RPMI8226 (cell line): ENCODE measurements around the gene IWS1.
"Not testable (repeated sequence)": the region's sequence is repeated elsewhere in the genome, so short reads cannot be mapped to it uniquely, and the experiment has no call there.

Experiments
- DNase-seq: peaks from one replicate; pipeline ENCODE4 v3.0.0-alpha.2; 2015

IWS1 gene

GRCh38 chr2:127527001-127527804 is 914 bp upstream of the IWS1 start:
- DNase-seq: peak; percentile 48

GRCh38 chr2:127525691-127526131 is 578 bp downstream of the IWS1 start:
- DNase-seq: peak; percentile 38

DNA sequence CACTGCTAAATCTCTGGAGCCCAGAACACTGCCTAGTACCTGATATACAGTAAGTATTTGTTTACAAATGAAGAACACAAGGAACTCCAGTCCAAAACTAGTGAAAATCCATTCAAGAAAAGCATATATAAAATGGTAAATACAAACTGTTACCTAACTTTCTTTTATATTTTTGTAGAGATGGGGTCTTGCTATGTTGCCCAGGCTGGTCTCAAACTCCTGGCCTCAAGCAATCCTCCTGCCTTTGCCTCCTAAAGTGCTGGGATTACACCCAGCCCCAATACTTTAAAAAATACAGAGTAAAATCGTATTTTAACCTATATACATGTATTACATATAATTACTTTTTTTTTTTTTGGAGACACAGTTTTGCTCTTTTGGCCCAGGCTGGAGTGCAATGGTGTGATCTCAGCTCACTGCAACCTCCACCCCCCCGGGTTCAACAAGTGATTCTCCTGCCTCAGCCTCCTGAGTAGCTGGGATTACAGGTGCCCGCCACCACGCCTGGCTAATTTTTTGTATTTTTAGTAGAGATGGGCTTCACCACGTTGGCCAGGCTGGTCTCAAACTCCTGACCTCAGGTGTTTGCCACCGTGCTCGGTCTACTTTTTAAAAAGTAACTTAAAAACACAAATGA is 2.0 kb downstream of the IWS1 start:
- not testable (repeated sequence) for DNase-seq

DNA sequence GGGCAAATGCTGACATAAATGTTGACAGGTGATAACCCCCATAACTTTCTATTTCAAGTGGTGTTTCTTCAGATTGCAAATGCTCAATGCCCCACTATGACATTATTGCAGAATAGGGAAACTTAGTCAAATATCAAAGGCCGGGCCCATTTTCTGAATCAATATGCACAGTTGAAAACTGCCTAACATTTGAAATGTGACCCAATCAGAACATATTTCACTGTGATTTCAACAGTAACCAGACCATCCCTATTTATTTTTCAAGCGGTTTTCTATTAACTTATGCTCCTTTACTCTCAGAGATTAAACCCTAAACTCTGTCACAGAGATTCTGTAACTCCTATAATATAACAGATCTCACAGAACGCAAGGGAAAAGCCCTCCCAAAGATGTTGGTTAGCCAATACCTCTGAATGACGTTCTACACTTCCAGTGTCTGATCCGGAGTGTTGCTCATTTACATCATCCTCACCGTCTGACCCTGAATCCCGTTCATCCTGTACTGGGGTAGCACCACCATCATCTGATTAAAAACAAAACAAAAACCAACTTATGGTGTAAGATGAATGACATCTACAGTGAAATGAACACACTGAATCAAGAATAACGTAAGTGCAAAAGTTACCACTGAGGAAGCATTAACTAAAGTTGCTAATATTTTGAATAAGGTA is 2.9 kb downstream of the IWS1 start:
- no peak for DNase-seq

GRCh38 chr2:127520424-127520823 is 5.9 kb downstream of the IWS1 start:
- no peak for DNase-seq

- DNase-seq: no peak
Observed at GRCh38 chr2:127517465-127517864, 8.8 kb downstream of the IWS1 start.

DNA sequence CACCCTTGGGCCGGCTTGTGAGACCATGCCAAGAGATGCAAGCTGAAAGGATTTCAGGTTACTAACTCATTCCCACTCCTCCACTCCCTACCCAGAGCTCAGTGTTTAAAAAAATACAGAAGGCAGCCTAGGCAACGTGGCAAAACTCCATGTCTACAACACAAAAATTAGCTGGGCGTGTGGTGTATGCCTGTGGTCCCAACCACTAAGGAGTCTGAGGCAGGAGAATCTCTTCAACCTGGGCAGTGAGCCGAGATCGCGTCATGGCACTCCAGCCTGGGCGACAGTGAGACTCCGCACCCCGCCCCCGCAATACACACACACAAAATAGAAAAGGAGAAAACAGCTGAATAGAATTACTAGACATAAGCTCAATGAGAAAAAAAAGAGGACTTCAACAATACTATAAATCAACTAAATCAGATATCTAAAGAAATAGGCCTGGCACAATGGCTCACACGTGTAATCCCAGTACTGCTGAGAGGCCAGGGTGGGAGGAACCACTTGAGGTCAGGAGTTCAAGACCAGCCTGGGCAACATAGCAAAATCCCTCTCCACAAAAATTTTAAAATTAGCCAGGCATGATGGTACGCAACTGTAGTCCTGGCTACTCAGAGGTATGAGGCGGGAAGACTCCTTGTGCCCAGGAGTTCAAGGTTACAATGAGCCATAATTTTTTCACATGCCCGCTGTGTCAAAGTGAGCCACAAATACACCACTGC is 10.1 kb downstream of the IWS1 start:
- DNase-seq: no peak

GRCh38 chr2:127515383-127515915 is 10.8 kb downstream of the IWS1 start:
- DNase-seq: no peak

GRCh38 chr2:127514485-127514884 is 11.8 kb downstream of the IWS1 start:
- no peak for DNase-seq

GRCh38 chr2:127514076-127514475 is 12.2 kb downstream of the IWS1 start:
- no peak for DNase-seq

DNA sequence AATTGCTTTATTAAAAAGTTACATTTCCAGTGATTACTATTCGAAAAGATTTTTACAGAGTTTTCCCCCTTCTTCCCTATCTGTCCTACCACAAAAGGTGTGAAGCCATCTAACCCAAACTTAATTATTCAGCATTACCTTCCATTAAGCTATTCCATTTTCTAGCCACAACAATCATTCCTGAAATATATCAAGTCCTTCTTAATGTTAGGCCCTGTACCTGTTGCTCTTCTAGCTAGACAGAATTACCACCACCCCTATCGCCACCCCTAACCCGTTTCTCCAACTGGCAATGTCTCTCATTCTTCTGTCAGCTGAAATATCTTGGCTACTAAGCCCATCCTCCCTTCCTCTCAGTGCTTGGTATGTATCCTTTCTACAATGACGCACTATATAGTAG is 13.9 kb downstream of the IWS1 start:
- no peak for DNase-seq

GRCh38 chr2:127511917-127512316 is 14.4 kb downstream of the IWS1 start:
- no peak for DNase-seq

DNA sequence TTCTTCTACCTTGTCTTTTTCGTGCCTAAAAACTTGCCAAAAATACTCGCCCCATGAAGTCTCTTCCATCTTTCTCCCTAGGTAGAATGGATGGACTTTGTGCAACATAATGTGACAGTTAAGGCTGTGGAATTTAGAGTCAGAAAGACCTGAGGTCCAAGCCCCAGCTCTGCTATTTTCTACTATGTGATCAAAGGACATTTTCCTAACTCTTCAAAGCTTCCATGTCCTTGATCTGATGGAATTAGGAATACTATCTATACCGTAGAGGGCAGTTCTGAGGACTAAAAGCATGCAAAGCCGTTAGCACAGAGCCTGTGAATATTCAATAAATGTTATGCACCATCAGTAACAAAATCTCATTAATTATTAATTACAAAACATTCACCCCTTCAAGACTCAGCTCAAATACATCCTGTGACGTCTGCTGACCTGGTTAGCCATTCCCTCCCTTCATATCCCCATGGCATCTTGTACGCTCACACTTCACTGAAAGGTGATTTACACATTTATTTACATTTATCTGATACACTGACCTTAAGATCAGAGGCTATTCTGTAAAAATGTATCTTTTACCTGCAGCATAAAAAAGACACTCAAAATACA is 15.1 kb downstream of the IWS1 start:
- no peak for DNase-seq

DNA sequence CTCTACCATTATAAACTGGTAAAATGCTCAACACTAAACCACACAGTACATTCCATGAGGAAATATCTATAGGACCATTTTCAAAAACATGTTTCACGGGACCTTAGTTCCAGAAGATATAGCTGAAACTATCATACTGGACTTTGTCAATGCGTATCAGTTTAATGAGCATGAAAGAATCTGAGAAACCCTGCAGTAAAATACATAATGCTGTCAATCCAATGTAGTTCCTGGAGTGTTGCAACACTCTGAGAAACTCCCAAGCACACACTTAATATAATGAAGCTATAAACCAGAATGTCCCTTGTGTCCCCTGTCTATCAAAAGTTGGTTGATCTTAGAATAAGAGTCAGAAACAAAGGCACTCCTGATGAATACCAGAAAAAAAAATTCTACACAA is 16.2 kb downstream of the IWS1 start:
- DNase-seq: no peak

DNA sequence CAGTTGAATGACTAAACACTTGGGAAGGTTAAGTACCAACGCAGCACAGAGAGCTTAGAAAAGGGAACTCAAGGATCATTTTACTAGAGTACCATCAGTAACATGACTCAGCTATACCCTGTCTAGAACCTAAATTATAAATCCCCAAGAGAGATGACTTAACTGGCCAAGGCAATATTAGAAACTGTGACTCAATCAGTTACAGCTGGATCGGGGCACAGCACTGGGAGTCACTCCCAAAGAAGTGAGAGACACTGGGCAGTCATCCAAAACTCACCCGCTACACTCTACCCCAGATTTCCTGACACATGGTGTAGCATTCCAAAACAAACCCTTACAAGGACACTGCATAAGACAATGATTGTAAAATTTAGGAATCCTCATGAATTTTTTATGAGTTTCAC is 17.7 kb downstream of the IWS1 start:
- DNase-seq: no peak

GRCh38 chr2:127508023-127508630 is 18.2 kb downstream of the IWS1 start:
- no peak for DNase-seq

DNA sequence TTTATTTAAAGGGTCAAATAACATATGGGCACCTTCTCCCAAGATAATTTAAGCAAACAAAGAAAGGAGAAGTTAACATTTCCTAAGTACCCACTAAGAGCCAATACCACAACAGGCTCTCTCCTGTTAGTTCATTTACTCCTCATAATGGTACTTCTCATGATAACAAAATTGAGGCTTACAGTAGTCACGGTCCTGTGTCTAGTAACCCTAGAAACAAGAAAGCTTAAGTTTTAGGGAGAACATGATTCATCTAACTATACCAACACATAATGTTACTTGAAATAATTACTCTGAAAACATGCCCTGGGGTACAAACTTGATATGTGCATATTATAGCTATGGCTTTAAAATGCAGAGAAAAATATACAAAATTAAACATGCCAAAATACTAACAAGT is 19.8 kb downstream of the IWS1 start:
- no peak for DNase-seq

DNA sequence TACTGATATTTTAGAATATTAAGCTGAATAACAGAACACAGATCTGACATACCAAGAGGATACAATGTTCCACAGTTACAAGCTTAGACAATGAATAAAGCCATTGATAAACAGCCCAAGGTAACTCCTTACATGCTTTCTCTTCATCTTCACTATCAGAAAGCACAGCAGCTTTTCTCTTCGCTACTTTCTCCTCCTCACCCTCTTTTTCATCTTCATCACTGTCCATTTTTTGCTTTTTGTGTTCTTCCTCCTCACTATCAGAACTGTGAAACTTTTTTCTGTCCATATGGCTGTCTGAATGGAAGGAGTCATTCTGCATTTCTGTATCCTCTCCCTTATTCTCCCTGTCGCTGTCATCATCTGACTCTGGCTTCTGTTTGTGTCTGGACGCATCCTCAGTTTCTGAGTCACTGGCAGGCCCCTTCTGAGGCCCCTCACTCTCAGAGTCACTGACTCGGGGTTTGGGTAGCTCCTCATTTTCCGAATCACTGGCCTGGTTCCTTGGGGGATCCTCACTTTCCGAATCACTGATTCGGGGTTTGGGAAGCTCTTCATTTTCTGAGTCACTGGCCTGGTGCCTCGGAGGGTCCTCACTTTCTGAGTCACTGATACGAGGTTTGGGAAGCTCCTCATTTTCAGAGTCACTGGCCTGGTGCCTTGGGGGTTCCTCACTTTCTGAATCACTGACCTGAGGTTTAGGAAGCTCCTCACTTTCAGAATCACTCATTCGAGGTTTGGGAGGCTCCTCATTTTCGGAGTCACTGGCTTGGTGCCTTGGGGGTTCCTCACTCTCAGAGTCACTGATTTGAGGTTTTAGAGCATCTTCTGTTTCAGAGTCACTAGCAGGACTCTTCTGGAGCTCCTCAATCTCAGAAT is 21.5 kb downstream of the IWS1 start:
- DNase-seq: no peak

GRCh38 chr2:127503491-127503890 is 22.8 kb downstream of the IWS1 start:
- no peak for DNase-seq

DNA sequence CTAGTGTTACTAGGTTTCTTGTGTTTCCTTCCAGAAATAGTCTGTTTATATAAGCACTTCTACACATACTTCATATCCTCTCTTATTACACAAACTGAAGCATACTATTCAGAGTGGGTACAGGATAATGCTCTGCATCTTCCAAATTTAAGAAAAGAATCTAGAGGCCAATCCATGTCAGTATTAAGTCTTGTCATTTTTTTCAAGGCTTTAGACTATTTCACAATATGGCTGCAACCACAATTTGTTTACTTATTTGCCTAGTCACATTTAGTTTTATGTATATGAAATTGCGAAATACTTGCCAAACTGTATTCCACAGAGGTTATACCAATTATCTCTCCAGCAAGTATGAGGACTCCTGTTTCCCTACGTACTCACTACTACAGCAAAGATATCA is 27.9 kb downstream of the IWS1 start:
- no peak for DNase-seq

DNA sequence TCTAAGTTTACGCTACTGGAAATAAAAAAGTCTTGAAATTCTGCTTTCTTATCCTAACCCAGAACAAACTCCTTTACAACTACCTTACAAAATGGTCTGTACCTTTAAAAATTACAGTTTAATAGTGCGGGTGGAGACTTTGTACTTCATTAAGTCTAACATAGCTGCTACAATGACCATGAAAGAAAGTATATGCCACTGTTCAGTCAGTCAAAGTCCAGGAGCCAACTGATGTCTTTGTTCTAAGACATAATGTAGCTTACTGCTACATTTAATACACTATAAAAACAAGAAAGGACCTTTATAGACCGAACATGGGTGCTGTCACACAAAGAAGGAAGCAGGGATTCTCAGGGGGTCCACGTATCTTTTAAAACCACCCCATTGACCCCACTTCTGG is 36.0 kb downstream of the IWS1 start:
- no peak for DNase-seq
